NCI-H1436 treated with DMSO at 0.1 percent for 48 hours (cell line): ENCODE results near the gene PDSS1.
"Not testable (repeated sequence)": the region's sequence is repeated elsewhere in the genome, so short reads cannot be mapped to it uniquely, and the experiment has no call there.

Experiments
- DNase-seq: peaks from one replicate; lab custom pipeline; 2025; lab: John Stamatoyannopoulos, UW

PDSS1 gene, protein sequence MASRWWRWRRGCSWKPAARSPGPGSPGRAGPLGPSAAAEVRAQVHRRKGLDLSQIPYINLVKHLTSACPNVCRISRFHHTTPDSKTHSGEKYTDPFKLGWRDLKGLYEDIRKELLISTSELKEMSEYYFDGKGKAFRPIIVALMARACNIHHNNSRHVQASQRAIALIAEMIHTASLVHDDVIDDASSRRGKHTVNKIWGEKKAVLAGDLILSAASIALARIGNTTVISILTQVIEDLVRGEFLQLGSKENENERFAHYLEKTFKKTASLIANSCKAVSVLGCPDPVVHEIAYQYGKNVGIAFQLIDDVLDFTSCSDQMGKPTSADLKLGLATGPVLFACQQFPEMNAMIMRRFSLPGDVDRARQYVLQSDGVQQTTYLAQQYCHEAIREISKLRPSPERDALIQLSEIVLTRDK

DNA sequence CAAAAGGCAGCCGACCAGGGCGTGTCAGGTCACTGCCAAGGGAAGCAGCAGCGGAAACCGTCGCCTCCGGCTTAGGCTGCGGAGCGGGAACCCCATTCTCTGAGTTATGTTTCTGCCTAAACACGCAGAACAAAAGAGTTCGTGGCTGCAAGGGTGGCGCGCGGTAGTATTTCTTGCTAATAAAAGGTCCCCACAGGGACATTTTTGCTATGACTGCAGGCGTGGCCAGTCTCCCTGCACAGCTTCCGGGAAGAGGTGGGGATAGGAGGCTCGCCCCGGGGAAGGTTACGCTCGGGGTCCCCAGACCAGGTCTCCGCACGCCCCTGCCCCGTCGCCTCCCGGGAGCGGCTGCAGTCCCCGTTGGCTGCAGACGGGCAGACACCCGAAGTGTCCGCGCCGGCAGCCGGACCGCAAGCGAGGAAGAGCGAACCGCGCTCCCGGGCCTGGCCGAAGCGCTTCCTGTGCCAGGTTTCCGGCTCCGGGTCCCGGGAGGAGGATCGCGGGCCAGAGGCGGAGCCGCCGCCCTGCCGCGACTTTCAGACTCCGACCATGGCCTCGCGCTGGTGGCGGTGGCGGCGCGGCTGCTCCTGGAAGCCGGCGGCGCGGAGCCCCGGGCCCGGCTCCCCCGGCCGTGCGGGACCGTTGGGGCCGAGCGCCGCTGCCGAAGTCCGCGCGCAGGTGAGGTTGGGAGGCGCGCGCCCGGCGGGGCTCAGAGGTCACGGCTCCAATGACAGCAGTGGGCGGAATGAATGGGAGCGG lies at the start of gene PDSS1:
Gene PDSS1 (plus strand): TSS at position 539 of the 759 bp plus-strand sequence. CDS start 11 bp downstream, at position 550.
- no peak for DNase-seq

DNA sequence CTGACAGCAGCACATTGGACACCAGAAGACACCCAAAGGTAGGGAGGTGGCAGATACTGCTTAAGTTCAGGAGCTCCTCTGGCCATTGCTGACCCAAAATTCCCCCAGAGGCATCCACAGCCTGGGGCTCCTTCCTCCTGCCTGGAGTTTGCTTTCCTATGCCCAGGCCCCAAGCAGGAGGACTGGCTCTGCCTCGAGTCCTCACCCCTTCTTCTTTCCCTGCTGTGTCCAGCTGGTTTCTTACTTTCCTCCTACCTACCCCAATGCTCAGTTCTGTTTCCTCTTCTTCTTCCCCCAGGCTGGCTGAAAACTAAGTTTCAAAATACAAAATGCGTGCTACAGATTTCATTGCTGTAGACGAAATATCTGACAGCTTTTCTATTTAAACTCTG lies 49.3 kb upstream of the PDSS1 start:
- not testable (repeated sequence) for DNase-seq

DNA sequence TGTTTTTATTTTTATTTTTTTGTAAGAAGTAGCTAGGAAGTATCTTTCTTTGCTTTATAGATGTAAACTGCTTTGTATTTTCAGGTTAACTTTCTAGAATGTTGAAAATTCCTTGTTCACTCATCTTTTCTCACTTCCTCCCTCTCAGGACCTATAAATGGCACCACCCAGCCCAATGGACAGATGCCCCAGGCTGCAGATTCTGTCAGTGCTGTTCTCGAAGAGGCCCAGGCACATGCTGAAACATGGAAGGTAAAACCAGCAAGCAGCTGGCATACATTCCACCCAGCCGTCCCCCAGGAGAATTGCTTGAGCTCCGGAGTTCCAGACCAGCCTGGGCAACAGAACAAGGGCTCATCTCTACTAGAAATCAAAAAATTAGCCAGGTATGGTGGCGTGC lies 47.1 kb upstream of the PDSS1 start:
- DNase-seq = no peak

DNA sequence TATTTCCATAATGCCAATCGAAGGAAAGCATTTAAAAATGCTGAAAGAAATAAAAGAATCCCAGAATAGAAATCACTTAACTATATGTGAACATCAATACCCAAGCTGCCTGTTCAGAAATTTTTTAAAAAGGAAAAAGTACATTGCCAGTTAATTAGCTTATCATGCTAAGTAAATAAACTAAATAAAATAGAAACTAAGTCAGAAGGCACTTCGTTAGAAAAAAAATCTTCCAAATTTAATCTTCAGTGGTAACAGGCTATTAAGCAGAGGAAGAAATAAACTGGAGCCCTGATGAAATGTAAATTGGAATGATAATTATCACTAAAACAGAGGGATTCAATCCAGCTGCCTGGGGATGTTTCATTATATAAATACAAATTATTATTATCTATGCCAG lies 46.0 kb upstream of the PDSS1 start:
- not testable (repeated sequence) for DNase-seq

DNA sequence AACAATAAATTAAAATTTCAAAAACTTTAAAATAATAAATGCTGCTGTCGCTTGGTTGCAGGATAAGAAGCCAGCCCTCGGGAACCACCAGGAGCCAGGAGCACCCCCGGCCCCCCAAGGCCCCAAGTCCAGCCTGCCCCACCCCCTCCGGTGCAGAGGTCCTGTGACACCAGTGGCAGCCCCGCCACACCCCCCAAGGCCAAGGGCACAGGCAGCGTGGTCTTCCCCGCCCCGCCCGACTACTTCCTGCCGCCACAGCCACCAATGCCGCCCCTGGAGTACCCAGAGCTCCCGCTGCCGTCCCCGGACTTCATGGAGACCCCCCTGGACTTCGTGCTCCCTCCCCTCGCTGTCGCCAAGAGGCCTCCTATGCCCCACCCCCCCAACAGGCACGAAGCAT lies 44.5 kb upstream of the PDSS1 start:
- no peak for DNase-seq

DNA sequence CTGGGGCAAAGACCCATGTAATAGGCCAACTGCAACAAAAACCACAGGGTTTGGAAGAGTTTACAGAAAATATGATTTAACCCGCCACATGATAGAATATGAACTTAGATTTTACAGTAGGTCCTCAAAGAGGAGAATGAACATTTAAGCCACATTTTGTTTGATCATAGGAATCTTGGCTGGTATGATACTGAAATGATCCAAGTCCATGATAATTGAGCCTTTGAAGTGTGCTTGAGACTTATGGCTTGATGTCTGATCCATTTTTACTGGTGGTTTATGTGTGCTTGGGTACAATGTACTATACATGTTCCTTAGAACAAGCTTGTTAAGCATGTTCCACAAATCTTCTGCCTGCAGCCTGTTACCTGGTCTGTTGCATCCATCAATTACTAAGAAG lies 41.8 kb upstream of the PDSS1 start:
- DNase-seq = no peak

DNA sequence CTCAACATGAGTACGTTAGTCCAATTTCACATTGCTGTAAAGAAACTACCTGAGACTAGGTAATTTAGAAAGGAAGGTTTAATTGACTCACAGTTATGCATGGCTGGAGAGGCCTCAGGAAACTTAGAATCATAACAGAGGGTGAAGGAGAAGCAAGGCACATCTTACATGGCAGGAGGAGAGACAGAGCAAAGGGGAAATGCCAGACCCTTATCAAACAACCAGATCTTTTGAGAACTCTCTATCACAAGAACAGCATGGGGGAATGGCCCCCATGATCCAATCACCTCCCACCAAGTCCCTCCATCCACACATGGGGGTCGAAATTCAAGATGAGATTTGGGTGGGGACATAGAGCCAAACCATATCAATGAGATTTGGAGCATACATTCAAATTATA lies 34.6 kb upstream of the PDSS1 start:
- no peak for DNase-seq

DNA sequence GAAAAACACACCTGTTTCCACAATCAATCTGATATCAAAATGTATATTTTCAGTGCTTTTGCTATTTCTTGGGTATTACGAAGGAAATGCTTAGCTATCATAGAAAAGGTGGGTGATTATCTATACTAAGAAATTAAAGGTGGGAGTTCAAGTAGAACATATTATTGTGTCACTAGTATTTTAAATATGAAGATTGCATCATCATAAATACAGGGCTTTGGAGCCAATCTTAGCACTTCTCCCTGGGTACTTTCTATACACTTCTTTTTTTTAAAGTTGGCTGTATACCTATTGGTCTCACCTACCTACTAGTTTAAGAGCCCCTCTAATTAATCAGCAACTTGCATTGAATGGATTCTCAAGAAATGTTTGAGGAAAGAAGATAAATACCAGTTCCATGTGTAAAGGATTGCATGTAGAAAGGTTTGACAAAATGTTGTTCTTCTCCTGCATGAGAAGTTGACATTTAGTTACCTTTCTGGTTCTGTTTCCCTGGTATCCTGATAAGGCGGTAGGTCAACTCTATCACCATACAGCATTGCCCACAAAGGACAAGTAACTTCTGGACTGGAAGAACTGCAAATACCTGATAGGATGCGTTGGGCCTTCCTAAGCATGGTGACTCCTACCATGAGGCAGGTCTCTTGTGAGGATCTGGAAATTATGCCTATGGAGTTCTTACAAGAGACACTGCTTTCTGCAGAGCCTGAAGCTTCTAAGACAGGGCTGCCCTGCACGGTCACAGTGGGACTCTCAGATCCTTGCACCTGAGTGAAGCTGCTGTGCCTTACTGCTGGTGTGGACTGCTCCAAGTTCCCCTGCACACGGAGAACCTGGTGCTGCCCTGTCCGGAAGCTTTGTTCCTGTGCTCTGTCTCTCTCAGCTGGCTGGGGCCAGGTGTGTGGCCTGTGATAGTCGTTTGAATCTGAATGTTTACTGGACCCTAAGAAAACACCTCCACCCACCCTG lies 32.1 kb upstream of the PDSS1 start:
- DNase-seq = no peak

DNA sequence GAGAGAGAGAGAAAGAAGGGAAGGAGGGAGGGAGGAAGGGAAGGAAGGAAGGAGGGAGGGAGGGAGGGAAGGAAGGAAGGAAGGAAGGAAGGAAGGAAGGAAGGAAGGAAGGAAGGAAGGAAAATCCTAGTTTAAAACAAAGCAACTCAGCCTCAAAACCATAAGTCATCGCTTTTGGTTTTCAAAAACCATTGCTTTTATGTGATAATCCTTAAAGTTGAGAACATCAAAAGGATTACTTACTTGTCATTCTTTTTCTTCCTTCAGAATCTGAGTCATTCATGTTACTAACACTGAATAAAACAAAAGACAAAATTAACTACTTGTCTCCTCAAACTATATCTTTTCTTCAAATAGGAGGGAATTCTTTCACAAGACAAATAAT lies 21.6 kb upstream of the PDSS1 start:
- DNase-seq = no peak

DNA sequence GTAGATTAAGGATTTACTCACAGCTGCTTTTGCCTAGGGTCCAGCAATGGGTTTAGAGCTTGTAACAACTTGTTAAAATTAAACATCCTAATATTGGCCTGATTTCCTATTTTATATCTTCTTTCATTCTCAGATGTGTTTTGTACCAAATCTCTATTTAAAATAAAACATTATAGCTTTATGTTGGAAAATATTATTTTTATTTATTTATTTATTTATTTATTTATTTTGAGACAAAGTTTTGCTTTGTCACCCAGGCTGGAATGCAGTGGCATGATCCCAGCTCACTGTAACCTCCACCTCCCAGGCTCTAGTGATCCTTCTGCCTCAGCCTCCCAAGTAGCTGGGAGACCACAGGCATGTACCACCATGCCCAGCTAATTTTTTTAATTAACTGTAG lies 17.9 kb upstream of the PDSS1 start:
- no peak for DNase-seq

DNA sequence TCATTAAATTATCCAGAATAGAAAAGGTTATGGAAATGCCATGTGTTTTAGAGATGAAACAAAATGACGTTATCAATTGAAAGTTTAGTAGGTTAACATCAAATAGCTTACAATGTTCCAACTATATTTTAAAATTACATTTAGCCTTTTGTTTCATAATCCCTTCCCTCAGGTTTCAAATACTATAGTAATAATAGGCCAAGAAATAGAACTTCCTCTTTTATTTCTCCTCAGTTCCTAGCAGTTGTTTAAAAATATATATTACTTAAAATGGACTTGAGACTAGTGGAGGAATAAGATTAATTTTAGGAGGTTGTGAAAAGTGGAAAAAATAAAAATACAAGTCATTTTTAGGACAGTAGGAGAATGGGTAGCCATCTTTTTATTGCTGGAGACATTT lies 16.4 kb upstream of the PDSS1 start:
- no peak for DNase-seq

DNA sequence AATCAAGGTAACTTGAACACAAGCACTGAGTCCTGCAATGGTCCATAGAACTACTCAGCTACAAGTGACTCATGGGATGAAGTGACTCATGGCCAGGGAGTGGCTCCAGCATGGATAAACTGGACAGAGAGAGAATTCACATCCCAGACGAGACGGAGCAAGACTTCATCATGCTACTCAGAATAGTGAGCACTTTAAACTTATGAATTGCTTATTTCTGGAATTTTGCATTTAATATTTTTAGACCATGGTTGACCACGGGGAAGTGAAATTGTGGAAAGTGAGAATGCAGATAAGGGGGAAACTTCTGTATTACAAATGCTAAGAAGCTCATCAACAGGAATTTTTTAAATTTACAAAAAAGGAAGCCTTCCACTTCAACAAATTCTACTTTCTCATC lies 15.5 kb upstream of the PDSS1 start:
- DNase-seq = not testable (repeated sequence)

DNA sequence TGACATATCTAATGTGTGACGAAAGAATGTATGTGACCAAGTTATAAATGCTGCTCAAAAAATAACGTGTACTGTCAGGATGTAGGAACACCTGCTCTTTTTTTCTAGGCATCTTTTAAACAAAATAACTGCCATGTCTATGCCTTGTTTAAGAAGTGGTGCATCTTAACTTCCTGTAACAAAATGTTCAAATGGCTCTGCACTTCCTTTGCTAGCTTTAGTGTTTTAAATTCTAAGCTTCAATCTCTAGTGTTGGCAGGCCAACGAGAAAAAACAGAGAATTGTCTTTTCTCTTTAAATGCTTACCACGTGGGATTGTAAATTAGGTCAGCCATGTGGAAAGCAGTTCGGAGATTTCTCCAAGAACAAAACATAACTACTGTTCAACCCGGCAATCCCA lies 14.6 kb upstream of the PDSS1 start:
- DNase-seq = no peak

DNA sequence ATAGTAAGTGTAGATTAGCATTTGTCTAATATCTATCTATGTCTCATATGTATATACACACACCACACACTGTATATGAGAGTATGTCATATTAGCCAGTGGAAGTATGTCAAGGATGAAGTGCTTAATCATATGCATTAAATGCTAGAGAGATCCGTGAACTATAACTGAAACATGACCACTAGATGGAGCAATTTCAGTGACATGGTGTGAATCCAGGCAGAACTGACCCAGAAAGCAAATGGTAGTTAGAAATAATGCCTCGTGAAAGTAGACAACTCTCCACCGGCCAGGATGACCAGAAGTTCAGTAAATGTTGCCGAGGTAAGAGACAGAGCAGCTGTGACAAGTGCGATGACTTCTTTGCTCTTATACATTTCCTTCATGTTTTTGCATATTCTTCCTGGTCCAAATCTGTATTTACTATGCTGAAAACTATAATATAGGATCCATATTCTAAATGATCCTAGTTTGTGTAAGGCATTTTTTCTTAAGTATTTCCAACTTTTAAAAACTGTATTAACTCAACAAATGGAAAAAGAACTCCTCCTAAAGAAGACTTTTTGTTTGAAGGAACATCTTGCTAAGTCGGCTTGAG lies 12.7 kb upstream of the PDSS1 start:
- not testable (repeated sequence) for DNase-seq

DNA sequence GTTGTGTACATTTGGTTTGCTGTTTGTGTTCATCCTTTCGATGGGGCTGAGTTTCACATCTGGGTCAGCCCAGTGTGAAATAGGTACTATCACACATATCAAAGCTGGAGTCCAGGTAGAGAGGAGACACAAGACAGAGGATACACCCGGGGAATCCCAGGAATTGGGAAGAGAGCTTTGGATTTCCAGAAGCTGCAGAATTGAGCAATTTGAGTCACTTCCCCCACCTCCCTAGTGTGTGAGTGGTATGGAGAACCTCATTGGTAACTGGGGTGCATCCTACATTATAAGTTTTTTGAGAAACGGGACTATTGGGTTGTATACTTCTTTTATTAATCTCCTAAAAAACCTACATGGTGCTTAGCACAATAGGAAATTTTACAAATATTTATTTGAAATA lies 12.1 kb upstream of the PDSS1 start:
- no peak for DNase-seq

DNA sequence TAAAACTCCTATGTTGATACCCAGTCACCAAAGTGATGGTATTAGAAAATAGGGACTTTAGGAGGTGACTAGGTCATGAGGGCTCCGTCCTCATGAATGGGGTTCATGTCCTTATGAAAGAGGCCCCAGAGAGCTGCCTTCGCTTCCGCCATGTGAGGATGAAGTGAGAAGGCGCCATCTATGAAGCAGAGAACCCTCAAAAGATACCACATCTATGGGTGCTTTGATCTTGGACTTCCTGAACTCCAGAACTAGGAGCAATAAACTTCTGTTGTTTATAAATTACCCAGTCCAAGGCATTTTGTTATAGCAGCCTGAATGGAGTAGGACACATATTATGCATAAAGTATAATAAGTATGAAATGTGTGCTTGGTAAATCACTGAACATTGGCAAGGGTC lies 8.1 kb upstream of the PDSS1 start:
- DNase-seq = no peak

DNA sequence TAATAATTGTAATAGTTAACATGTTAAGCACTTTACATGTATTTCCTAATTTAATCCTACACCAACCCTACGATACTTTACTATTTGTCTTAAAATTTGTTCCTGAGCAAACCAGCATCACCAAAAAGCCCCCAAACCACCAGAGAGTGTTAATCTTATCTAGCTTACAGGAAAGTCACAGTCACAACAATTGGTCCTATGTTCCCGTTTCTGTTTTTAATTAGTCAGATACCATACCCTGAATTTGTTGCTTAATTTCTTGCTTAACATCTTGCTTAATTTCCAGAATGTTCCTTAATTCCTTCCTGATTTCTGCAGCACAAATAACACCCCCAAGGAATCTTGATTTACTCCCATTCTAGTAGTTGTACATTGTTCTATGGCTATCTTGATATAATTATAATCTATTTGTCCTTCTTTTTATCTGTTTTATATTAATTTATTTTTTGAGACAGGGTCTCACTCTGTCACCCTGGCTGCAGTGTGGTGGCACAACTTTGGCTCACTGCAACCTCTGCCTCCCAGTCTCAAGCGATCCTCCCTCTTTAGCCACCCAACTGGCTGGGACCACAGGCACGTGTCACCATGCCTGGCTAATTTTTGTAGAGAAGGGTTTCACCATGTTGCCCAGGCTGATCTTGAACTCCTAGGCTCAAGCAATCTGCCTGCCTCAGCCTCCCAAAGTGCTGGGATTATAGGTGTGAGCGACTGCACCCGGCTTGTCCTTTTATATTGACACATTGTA lies 6.6 kb upstream of the PDSS1 start:
- no peak for DNase-seq

DNA sequence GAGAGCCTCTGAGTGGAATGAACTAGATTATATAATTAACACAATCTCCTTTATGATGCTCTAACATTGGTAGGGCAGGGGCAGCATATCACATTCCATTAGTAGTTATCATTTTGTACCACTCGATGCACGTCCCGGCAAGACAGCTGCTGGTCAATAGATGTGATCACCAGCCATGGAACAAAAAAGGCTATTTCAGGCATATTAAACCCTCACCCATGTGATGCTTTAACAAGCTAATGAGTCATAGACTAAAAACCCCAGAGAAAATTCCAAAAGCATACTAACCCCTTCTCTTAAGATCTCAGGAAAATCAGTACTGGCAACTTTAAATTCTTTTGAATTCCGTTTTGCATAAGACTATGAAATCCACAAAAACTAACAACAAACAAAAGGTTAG lies 3.0 kb upstream of the PDSS1 start:
- DNase-seq = not testable (repeated sequence)

DNA sequence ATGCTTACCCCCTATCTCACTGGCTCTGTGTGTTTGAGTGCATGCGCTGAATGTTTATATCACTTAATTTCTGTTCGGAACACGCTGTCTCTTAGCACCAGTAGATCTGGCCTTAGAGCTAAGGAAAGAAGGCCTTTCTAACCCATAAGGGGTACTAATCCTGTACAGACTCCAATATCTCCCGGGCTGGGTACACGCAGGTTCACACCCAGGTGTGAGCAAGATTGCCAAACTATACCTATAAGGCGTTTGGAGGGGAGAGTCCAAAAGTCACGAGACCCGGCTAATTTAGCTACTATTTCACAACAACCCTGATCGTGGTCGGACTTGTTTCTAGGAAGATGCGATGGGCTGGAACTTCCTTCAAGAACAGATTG lies 727 bp upstream of the PDSS1 start:
- DNase-seq = no peak

DNA sequence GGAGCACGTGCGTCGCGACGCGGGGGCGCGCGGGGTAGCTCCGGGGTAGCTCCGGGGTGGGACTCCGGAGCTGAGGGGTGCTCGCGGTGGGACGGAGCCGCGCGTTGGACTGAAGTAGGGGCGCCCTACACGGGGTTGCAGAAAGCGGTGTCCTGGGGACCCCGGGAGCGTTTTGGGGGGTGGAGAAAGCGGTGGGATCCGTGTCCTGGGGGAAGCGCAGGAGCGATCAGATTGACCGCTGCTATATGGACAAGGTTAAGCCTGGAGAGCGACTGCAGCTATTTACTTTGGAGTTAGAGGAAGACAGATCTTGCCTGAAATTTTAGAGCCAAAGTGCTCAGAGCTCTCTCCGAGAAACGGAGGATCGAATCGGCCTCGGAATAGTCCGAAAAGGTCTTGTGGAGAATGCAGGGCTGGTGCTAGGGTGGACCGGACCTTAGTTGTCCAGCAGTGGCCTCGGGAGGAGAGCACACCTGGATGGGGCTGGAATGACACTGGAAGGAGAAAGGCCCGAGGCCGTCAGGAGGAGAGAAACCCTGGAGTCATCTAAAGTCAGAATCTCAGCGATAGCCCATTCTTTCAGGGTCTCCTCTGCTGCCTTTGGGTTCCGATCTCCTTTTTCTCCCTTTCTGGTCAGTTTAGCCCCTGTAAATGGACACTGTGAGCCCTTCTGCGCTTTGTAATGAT lies 564 bp downstream of the PDSS1 start:
- DNase-seq = no peak

DNA sequence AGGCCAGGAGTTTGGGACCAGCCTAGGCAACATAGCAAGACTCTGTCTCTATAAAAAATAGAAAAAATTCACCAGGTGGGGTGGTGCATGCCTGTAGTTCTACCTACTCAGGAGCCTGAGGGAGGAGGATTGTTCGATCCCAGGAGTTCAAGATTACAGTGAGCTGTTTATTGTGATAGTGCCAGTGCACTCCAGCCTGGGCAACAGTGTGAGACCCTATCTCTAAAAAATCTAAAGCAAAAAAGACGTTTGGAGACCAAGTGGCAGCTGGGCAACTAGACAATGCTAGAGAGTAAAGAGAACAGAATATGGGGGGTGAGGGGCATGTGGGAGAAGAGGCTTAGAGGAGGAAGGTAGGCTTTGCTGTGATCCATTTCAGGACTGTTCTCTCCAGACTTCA lies 1.4 kb downstream of the PDSS1 start:
- DNase-seq = no peak
